GM18511 (cell line): ENCODE measurements around the gene UBE2J2.
A peak's percentile ranks its signal among the peaks of the same experiment; 100 is the strongest.
"Not testable (repeated sequence)": the region's sequence is repeated elsewhere in the genome, so short reads cannot be mapped to it uniquely, and the experiment has no call there.

Source experiments
- ATAC-seq: cut with Tn5 transposase; IDR thresholded peaks from one replicate; pipeline ENCODE4 v1.9.1; 2021; ENCODE audit warnings: mild to moderate bottlenecking, moderate library complexity; ENCODE audit not compliant: unreplicated experiment

Gene UBE2J2

GRCh38 chr1:1259540-1259939 lies 14.1 kb downstream of the UBE2J2 start:
- ATAC-seq, result no peak

GRCh38 chr1:1259119-1259488 lies 14.6 kb downstream of the UBE2J2 start:
- no peak for ATAC-seq

- no peak for ATAC-seq
Measured at GRCh38 chr1:1256956-1257871, 16.4 kb downstream of the UBE2J2 start.

- ATAC-seq, result no peak
Measured at GRCh38 chr1:1255611-1256010, 18.0 kb downstream of the UBE2J2 start.

- no peak for ATAC-seq
Measured at GRCh38 chr1:1255078-1255477, 18.6 kb downstream of the UBE2J2 start.

- no peak for ATAC-seq
Measured at GRCh38 chr1:1254667-1254998, 19.0 kb downstream of the UBE2J2 start.

- no peak for ATAC-seq
Measured at GRCh38 chr1:1253972-1254666, 19.5 kb downstream of the UBE2J2 start.

- no peak for ATAC-seq
Measured at GRCh38 chr1:1253314-1253713, 20.3 kb downstream of the UBE2J2 start.

GRCh38 chr1:1250786-1251284 lies 22.8 kb downstream of the UBE2J2 start:
- ATAC-seq, result peak; percentile 75

- ATAC-seq, result not testable (repeated sequence)
Measured at GRCh38 chr1:1248009-1248913, 25.4 kb downstream of the UBE2J2 start.

GRCh38 chr1:1247341-1247913 lies 26.2 kb downstream of the UBE2J2 start:
- ATAC-seq, result no peak

GRCh38 chr1:1246577-1247340 lies 26.9 kb downstream of the UBE2J2 start, which contains the start of gene C1QTNF12:
C1QTNF12 (minus strand) TSS chr1:1246722; CDS start chr1:1246690, 32 bp downstream.
- no peak for ATAC-seq

GRCh38 chr1:1245817-1246576 lies 27.7 kb downstream of the UBE2J2 start:
- ATAC-seq, result no peak

GRCh38 chr1:1245178-1245816 lies 28.4 kb downstream of the UBE2J2 start:
- ATAC-seq, result no peak

GRCh38 chr1:1244192-1244811 lies 29.4 kb downstream of the UBE2J2 start:
- ATAC-seq, result no peak

GRCh38 chr1:1243807-1244191 lies 29.9 kb downstream of the UBE2J2 start:
- ATAC-seq, result no peak

- no peak for ATAC-seq
Measured at GRCh38 chr1:1243266-1243660, 30.4 kb downstream of the UBE2J2 start.
